Esophagus muscularis mucosa (tissue), 3 donors: ENCODE data around the gene NUS1.

Source experiments
- CTCF ChIP-seq, 3 experiments: fragments of 200-600 bp in 2 of 3; fragments of 450-650 bp in 1 of 3; sonication (generic) in 2 of 3; IDR thresholded peaks; one replicate each; pipeline ENCODE4 v1.5.1; 2017 to 2019; ENCODE audit warnings: antibody characterized with exemption in 3 of 3, mild to moderate bottlenecking in 2 of 3, moderate library complexity in 1 of 3
- EP300 ChIP-seq: sonication (generic); formaldehyde crosslinking; IDR thresholded peaks from one replicate; pipeline ENCODE4 v1.6.1; 2017; ENCODE audit warnings: antibody characterized with exemption

GRCh38 chr6:117685359-117685758 is 10.1 kb downstream of the NUS1 start:
- TF ChIP-seq CTCF (IDR thresholded peaks at IDR 0.05), result no peak
- no peak for TF ChIP-seq EP300
